Right forelimb (tissue), 1 donor: ENCODE data around the gene SUMO4.
A peak's percentile ranks its signal among the peaks of the same experiment; 100 is the strongest.

Source experiments
- DNase-seq: peaks from one replicate; pipeline ENCODE4 v3.0.0-alpha.2; 2018

SUMO4 gene

DNA sequence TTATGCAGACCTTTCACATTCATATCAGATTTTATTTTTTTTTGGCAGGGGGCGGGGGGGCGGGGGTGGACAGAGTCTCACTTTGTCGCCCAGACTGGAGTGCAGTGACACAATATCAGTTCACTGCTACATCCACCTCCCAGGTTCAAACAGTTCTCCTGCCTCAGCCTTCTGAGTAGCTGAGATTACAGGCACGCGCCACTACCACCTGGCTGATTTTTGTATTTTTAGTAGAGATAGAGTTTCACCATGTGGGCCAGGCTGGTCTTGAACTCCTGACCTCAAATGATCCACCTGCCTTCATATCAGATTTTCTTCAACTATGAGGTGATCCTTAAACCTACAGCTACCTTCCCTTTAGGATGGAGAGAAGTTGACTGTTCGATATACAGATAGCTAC, 8.0 kb upstream of the SUMO4 start:
- DNase-seq = no peak

DNA sequence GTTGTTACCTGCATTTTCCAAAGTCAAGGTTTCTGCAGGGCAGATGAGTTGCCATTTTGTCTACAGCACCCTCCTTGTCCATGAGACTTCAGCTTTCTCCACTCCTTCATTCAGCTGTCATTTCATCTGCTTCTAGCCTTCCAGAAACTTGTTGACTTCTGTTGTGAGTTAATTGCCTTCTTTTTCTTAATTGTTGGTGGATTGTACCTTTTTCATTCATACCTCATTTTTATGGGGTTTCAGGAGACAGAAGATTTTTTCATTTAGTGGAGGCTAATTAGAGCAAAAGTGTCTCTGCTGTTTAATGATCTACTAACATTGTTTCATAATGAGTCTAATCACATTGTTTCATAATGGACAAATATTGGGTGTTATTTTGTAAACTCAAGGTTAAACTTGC, 7.5 kb upstream of the SUMO4 start:
- no peak for DNase-seq

DNA sequence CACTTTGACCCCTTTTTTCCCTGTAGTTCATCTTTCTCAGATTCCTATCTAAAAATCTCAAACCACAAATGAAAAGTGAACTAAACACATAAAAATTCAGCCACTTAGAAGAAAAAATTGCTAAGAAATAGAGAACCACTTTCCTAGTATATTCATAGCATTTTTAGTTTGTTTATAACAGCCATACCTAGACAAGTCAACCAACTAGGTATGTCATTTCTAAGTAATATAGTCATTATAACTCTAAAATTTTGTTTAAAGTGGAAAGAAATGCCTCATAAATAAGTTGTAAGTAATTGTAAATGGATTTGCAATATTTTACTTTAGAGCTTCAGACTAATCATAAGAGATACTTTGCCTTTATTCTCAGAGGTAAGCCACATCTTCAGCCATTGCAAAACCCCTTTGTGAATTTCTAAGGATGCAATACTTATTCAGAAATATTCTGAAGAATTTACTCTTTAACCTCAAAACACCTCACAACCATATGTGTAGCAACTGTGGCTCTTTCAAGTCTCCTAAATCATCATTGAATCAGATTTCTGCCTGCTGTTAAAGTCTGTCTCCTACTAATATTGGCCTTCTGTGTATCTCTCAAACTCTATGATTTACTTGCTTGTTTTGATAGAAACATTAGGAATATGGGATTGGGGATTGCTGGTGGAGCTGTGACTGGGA, 6.9 kb upstream of the SUMO4 start:
- no peak for DNase-seq

DNA sequence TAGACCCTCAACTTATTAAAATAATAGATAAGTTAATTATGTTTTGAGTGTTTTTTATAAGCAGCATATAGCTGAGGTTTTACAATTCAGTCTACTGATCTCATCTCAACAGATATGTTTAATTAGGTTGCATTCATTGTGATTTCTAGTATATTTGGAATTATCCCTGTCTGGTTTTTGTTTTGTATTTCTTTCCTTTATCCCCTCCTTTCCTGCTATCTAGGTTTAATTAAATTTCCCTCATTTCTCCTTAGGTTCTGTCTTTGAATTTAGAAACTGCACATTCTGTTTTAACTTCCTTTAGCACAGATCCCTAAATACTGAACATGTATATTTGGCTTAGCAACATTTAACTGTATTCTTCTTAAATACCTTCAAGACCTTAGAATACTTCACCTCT, 4.9 kb upstream of the SUMO4 start:
- no peak for DNase-seq

DNA sequence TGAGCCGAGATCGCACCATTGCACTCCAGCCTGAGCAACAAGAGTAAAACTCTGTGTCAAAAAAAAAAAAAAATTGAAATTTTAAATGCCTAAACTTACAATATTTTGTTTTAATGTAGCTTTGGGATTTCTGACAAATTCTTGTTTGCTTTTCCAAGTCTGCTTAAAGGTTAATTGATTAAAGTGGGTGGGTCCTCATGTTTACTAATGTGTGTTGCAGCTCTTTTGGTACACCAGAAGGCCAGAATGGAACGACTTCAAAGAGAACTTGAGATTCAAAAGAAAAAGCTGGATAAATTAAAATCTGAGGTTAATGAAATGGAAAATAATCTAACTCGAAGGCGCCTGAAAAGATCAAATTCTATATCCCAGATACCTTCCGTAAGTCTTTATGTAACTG, 2.7 kb upstream of the SUMO4 start:
- no peak for DNase-seq

DNA sequence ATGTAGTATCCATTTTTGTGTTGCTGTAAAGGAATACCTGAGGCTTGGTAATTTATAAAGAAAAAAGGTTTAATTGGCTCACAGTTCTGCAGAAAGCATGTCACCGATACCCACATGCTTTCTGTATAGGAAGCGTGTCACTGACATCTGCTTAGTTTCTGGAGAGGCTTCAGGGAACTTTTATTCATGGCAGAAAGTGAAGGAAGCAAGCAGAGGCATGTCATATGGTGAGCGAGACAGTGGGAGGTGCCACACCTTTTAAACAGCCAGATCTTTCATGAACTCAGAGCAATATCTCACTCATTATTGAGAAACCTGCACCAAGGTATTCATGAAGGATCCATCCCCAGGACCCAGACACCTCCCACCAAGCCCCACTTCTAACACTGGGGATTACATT, 3.5 kb downstream of the SUMO4 start:
- DNase-seq = no peak

DNA sequence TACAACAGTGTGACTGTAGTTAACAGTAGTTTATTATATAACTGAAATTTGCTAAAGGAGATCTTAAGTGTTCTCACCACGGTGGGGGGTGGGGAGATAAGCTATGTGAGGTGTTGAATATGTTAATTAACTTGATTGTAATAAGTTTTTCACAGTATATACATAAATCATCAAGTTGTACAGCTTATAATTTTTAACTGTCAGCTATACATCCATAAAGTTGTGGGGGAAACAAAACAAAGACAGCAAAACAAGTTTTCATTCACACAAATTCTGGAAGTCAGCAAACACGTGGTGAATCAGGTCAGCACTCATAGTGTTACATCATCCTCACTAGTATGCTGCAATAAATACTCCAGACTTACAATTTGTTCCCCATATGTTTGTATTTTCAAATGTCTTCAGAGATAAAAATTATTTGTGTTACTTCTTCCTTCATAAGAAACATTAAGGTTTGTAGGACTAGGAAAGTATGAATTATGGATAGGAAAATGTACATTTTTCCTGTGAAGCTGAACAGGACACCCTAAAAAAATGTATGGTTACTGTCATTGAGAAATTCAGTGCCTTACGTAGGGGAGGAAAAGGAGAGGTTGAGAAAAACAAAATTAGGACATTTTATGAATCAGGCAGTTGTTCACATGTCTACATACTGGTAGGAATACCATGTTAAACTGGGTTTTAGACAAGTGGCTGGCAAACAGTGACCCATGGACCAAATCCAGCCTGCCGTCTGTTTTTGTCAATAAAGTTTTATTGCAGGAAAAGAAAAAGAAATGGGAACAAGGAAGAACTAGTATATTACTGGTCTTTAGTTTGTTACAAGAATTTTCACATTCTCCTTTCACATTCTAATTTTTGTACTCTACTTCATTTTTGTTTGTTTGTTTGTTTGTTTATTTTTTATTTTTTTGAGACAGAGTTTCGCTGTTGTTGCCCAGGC, 6.0 kb downstream of the SUMO4 start:
- no peak for DNase-seq

DNA sequence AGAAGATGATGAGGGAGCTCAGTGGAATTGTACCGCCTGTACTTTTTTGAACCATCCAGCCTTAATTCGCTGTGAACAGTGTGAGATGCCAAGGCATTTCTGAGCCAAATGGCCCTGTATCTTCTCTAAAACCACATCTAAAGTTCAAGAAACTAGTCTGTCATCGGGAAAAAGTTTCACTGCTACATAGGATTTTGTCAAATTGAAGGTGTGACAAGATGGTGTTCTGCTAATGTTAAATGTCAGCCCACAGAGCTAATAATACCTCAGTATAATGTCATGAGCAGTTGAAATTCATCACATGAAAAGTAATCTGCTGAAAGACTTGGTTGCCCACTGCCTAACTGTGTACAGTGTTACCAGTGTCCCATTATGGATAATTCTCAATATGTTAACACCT, 9.6 kb downstream of the SUMO4 start:
- DNase-seq = no peak

DNA sequence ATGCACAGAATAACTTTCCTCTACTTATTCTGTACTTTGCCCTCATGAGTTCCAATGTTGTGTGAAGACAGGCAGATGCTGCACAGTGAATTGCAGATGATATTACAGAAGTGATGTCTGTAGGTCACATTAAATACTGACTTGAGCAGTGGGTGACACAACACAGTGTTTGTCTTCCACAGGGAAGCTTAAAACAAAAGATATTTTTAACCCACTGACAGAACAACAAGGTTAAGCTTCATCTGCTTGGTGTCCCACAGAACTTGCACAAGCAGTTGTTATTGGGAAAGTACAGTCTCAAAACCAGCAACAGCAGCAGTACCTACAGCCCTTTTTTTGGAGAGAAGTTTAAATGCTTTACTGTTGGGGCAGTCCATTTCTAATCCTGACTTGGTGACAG, 10.5 kb downstream of the SUMO4 start:
- no peak for DNase-seq

DNA sequence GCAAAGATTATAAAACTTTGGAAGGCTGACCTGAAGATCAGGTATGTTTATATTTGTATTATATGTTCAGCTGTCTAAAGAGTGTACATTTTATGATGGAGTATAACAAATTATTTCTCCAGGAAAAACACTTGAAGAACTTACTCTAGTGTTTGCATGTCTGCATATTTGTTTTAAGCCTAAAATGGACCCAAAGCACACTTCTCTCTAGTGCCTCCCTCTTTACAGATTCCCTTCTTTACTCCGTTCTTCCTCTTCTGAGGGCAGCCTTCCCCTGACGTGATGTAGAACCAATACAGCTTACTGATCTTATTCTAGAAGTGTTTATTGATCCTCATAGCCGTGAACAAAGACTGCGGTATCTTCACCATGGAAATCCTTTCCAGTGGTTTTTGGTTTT, 13.9 kb downstream of the SUMO4 start:
- DNase-seq = no peak

DNA sequence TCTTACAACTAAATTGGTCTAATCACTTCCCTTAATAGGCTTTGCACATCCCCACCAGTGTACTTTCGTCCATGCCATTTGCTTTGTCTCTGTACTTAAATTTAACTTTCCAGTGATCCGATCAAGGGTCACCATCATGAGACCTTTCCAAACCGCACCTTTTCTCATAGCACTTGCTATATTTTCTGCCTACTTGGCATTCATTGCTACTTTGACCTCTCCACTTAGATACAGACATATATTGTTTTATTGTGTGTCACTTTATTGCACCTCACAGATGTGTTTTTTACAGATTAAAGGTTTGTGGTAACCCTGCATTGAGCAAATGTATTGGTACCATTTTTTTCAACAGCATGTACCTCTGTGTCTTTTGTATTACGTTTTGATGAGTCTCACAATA, 14.8 kb downstream of the SUMO4 start:
- no peak for DNase-seq

DNA sequence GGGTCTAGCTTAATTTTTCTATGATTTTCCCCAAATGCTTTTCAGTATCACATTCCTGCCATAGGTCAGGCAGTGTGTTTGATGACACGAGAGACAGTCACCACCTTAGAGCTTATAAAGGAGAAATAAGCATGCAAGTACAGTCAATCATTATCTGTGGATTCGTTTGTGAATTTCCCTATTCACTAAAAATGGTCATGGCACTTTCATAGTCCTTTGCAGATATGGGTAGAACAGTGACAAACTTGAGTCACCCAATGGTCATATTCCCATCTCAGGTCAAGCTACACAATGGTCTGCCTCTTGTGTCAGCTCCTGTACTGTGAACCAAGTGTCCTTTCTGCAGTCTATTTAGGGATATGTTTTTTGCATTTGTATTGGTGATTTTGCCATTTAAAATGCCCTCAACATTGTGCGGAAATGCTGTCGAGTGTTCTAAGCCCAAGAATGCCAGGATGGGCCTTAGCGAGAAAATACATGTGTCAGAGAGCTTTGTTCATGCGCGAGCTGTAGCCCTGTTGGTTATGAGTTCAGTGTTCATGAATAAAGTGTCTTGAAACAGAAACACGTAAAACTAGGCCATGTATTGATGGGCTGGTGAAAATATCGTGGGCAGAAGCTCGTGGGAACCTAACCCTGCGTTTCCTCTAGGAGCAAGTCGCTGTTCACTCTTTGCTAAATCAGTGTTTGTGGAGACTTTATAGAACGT, 19.8 kb downstream of the SUMO4 start:
- DNase-seq = no peak

DNA sequence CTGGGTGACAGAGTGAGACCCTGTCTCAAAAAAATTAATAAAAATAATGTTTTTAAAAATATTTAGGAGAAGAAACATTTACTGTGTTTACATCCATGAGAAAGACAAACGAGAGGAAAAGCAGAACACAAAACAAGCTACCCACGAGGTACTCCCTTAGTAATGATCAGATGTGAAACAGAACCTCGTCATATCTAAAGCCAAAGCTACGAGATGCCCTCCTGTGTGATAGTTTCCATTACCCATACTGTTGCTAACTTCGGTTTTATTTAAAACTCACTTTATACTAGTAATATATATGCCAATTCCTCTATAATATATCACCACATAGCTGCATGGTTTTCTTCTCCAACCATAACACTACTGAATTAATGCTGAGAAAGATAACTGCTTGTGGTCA, 21.1 kb downstream of the SUMO4 start:
- DNase-seq = no peak

DNA sequence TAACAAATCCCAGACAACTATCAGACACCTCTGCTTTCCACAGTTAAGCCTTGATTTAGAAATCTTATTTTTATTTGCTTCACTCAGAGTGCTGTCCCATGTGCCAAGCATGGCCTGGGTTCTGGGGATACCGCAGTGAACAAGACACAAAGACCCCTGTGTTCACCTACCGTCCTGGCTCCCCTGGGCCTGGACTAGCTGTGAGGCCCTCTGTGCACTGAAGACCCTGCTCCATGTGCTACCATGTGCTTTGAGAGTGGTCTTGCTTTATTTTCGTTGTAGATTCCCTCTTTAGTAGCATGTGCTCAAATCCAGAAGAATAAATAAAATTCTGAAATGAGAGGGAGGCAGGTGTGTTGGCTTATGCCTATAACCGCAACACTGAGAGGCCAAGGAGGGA, 22.5 kb downstream of the SUMO4 start:
- no peak for DNase-seq

DNA sequence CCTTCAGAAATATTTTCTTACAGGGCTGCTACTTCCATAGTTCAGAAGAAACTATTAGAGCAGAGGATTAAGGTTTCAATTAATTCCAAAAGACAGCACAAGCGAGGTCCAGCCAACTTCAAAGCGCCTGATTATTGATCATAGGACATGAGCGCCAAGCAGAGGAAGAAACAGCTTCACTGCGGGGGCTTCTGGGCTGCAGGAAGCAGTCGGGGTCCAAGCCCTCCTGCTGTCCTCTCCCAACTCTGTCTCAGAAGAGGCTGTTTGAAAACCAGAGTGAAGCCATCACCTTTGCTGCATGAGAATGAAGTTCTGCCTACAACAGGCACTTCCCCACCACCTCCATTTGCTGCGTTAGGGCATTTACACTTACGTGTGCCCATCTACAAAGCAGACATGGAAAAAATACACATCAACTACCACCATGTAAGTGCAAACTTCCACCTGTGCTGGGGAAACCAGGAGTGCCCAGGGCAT, 23.9 kb downstream of the SUMO4 start:
- no peak for DNase-seq

DNA sequence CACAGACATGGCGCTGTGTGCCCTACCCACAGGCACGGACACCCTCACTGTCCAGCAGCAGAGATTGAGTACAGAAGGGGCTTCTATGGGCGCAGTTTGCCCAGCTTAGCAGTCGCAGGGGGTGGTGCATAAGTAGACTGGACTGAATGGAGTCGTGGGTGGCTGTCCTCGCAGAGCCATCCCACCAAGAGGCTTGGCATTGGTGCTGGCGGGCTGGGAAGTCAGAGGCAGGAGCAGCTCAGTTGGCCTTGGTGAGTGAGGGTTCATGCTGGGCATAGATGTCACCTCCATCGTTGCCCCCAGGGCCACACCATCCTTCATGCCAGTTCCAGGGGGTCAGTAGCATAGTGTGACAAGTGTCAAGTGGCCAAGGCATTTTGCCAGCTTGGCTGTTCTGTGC, 25.2 kb downstream of the SUMO4 start:
- DNase-seq = no peak

DNA sequence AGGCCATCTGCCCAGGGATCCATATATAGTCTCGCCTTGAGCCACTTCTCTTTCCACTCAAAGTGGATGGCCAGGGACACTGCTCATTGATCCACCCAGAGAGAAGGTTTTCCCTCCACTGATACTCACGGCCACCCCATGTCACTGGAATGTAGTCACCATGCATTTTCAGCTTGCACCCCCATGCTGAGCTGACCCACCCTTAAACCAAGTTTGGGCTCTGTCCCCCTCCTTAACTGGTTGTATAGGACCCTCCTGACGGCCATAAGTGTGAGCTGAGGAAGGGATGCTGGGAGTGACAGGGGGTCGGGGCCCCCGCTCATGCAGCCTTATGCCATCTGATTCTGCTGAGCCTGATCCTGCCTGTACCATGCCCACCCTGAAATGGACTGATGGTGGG, 25.7 kb downstream of the SUMO4 start:
- DNase-seq = no peak

DNA sequence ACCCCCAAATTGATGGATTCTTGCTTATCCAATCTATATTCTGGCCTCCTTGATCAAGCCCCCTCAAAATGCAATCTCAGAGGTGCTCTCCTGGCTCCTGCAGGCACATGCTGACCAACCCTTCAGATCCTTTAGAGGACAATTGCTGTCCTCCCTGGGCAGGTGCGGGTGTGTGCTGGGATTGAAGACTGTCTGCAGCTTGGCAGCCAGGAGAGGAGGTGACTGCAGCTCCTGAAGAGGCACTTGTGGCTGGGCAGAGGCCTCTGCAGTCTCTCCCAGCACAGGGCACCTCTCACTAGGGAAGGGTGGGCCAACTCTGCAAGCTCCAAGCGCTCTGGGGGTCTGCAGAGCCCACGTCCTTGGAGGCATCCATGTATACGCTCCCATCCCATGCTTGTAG, 28.5 kb downstream of the SUMO4 start:
- DNase-seq = no peak

DNA sequence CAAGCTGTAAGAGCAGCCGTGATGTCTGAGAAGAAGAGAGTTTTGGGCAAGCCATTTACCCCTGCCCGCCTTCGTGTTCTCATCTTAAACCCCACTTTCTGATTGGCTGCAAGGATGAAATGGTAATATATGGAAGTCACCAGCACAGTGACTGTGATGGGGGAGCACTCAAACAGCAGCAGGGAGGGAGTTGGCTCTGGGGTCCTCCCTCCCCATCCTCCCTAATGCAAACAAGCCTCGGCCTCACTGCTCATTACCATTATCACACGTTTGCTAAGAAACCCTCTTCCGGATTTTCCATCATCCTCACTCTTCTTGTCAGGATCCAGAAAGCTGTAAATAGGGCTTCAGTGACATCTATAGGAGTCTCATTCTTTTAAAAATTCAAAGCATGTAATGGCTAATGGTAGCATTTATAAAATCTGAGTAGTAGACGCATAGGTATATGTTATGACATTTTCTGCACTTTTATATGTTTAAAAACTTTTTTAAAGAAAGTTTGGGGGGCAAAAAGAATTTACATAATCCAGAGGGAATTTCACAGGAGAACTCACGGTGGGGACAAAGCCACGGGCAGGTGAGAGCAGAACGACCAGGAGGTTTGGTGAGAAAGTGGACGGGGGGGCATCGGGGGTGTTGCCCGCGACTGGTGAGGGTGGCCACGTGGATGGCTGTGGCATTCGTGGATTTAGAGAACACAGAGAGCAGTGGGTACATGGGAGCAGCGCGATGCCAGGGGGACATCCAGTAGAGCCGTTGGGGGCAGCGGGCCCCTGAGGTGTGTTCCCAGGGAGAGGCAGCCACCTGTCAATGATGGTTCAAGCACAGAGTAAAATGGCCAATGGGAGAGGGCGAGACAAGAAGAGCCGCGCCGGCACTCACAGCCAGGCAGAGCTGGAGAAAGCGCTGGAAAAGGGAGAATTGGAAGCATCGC, 29.6 kb downstream of the SUMO4 start:
- no peak for DNase-seq

DNA sequence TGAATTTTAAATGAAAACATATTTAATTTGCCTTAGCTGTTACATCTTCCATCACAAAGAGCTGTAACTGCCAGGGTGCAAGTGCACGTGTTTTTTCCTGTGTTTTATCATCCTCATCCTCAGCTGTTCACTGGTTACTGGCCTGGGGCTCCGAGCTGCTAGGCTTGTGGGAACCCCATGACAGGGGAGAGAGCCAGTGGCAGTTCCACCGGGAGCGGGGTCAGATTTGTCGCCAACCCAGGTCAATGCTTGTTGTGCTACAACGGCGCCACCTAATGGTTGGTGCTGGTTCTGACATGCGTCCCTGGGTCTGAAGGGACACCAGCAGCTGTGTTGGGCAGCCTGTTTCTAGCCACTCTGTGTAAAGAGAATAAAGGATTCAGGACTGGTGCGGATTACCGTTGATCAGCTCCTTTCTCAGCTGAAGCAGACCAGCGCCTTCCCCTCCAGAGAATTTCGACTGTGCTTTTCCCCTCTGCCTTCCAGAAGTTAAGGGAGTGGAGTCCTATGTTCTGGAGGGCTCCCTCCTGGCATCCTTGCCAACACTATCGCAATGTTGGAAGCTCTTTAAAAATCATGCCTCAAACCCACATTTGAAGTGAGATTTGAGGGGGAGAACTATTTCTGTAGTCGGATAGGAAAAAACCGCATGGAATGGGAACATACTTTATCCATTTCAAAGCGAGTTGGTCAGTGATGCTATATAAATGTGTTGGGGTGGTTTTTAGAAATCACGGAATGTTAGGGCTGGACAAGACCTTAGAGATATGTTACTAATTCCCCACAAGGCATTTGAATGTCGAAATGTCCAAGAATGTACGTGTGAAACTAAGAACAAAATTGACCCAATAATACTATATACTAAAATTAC, 32.1 kb downstream of the SUMO4 start:
- DNase-seq = peak; percentile 90

DNA sequence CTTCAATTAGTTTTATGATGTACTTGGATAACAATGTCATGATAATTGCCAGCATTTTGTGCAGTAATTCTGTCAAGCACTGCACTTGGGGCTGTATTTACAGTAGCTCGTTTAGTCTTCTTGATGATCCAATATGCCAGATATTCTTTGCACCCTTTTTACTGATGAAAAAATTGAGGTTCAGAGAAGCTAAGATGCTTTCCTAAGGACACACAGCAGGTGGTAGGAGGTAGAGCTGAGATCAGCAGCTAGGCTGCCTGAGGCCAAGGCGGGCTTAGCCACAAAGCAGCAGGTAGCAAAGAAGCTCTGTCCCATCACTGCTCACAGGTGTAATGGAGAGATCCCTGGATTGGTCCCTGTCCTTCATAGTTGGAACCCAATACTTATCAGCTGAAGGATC, 33.3 kb downstream of the SUMO4 start:
- DNase-seq = no peak

DNA sequence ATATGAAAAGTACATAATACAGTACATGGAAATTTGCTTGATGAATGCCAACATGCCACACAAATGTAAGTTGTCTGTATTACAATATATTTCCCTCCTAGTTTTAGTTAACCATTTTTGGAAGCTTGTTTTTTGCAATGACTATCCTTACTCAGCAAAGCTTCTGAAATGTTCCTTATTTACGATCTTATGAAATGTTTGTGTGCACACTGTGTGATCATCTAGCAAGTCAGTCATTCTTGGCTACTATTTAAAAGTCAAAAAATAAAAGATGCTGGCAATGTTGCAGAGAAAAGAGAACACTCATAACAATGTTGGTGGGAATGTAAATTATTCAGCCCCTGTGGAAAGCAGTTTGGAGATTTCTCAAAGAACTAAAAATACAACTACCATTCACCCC, 33.8 kb downstream of the SUMO4 start:
- DNase-seq = no peak
